Thyroid gland (tissue), 4 donors: ENCODE measurements around the gene GOLGA3.

ENCODE experiments used
- POLR2A ChIP-seq, 2 donors: fragments of 450-650 bp; IDR thresholded peaks; one replicate each; pipeline ENCODE4 v1.6.1; 2017; ENCODE audit warnings: antibody characterized with exemption in 2 of 2, mild to moderate bottlenecking in 2 of 2, moderate library complexity in 1 of 2
- TF ChIP-seq, protein P1 (sequence below), 6 experiments: fragments of 200-600 bp in 3 of 6; fragments of 450-650 bp in 3 of 6; sonication (generic) in 3 of 6; IDR thresholded peaks; one replicate each; pipeline ENCODE4 v1.5.1; 2016 to 2019; ENCODE audit warnings: antibody characterized with exemption in 6 of 6, mild to moderate bottlenecking in 2 of 6, inconsistent platforms in 1 of 6, moderate library complexity in 1 of 6

DNA sequence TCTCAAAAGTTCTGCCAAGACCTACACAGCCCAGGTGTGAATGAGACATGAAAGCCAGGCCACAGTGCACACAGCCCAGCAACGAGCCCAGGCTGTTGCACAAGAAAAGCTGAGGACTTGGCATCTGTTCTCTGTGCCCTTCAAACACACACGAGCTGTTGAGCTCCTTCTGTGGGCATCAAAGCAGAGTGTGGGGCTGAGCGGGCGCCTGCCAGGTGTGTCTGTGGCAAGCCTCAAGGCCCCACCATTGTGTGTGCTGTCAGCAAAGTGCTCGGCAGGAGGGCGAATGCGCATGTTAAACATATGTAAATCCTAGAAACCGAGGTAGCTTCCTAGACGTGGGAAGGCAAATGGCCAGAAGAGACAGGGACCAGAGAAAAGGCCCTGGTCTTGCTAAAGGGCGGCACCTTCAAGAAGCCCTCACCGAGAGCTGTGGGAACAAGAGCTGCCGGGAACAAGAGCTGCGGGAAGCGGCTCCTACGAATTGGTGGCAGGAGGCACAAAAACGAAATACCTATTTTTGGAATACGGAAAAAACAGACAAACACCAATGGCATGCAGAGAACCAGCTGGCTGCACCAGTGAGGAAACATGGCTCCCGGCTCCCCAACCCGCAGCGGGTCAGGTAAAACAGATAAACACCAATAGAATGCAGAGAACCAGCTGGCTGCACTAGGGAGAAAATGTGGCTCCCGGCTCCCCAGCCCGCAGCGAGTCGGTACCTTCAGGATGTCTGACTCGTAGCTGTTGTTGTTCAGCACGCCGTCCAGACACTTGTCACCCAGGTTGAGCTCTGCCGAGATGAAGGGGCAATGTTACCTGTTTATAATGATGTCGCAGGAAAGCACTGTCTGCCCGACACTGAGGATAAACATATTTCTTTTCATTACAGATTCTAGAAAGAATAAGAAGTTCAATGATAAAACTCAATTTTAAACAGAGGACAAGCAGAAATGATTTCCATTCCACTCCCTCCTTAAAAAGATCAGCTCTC, 19.0 kb upstream of the GOLGA3 start:
- TF ChIP-seq, protein P1, sequence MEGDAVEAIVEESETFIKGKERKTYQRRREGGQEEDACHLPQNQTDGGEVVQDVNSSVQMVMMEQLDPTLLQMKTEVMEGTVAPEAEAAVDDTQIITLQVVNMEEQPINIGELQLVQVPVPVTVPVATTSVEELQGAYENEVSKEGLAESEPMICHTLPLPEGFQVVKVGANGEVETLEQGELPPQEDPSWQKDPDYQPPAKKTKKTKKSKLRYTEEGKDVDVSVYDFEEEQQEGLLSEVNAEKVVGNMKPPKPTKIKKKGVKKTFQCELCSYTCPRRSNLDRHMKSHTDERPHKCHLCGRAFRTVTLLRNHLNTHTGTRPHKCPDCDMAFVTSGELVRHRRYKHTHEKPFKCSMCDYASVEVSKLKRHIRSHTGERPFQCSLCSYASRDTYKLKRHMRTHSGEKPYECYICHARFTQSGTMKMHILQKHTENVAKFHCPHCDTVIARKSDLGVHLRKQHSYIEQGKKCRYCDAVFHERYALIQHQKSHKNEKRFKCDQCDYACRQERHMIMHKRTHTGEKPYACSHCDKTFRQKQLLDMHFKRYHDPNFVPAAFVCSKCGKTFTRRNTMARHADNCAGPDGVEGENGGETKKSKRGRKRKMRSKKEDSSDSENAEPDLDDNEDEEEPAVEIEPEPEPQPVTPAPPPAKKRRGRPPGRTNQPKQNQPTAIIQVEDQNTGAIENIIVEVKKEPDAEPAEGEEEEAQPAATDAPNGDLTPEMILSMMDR (IDR thresholded peaks at IDR 0.05): no peak
- TF ChIP-seq POLR2A (IDR thresholded peaks at IDR 0.05): no peak
